ENCODE measurements around the gene CD24.

GRCh38 chr6:106966671-106967640 is 7.6 kb downstream of the CD24 start:
- TF ChIP-seq, protein P1, sequence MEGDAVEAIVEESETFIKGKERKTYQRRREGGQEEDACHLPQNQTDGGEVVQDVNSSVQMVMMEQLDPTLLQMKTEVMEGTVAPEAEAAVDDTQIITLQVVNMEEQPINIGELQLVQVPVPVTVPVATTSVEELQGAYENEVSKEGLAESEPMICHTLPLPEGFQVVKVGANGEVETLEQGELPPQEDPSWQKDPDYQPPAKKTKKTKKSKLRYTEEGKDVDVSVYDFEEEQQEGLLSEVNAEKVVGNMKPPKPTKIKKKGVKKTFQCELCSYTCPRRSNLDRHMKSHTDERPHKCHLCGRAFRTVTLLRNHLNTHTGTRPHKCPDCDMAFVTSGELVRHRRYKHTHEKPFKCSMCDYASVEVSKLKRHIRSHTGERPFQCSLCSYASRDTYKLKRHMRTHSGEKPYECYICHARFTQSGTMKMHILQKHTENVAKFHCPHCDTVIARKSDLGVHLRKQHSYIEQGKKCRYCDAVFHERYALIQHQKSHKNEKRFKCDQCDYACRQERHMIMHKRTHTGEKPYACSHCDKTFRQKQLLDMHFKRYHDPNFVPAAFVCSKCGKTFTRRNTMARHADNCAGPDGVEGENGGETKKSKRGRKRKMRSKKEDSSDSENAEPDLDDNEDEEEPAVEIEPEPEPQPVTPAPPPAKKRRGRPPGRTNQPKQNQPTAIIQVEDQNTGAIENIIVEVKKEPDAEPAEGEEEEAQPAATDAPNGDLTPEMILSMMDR (IDR thresholded peaks at IDR 0.05; ENCODE audit: poor library complexity): no peak
- no peak for TF ChIP-seq EZH2phosphoT487 (IDR thresholded peaks at IDR 0.05; ENCODE audit: low read depth, severe bottlenecking, unreplicated experiment)
- no peak for TF ChIP-seq EZH2 (IDR thresholded peaks at IDR 0.05; ENCODE audit: borderline replicate concordance)

Measured in hepatocyte (in vitro differentiated cells).